ENCODE data around the gene FNIP2. TPM values are rescaled to one million over a fixed set of nuclear protein-coding genes. Genes with fewer than 3 reads are reported as not detected.

Gene FNIP2
- total and polyA plus RNA-seq, 9 of the 15 experiments (the other 6 are each of a cell fraction or from before 2014, with no cell fraction given), result 1.7 to 15.5 (median 8.3) TPM

DNA sequence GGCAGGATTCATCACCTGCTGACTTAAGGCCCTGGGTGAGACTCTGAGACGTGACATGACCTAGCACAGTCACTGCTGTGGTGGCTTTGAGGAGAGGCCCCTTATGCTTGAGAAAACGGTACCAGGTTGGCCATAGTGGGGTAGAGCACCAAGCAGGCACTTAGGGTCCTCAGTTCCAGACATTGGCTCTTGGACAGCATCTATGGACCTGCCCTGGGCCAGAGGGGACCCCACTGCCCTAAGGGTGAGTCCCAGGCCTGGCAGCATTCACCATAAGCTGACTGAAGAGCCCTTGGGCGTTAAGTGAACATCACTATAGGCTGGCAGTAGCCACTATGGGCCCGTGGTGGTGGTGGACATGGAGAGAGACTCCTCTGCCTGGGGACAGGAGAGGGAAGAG lies 78.7 kb downstream of the FNIP2 start:
- in situ Hi-C loops (cut with MboI) (loop anchor here (5.0 kb wide), 1 partner anchor 120 kb away; no protein-coding TSS in a partner anchor), intact Hi-C loops (cut with micrococcal nuclease) (no loop called here)
- no peak for ATAC-seq
- DNase-seq (ENCODE audit: extremely low read depth in 1 of 4, low spot score in 3 of 4), result no peak
- Histone ChIP-seq H3K27me3 (ENCODE audit: control insufficient read depth in 2 of 2, insufficient read depth in 2 of 2, low read length in 2 of 2) (no peaks in the 10 kb centered on the region), H3K27ac (ENCODE audit: extremely low read depth, low read depth, low read length) (no peak overlapping the region), H3K9me1 (ENCODE audit: control insufficient read depth, insufficient read depth, low read length) (no peaks in the 10 kb centered on the region), H3K36me3 (ENCODE audit: control insufficient read depth, insufficient read depth, low read length) (0 out of 3 replicates have a peak, but pooled peaks cover 3% of the 10 kb centered on the region), H4K20me1 (replicated peaks; ENCODE audit: control insufficient read depth, insufficient read depth, low read length) (no peaks in the 10 kb centered on the region), H3K4me2 (ENCODE audit: insufficient read depth, low read length) (no peak overlapping the region), H3K9ac (ENCODE audit: insufficient read depth in 1 of 2, low read depth in 2 of 2, low read length in 2 of 2) (no peak overlapping the region), H3K4me3 (no peak overlapping the region), H2AFZ (ENCODE audit: low read depth, low read length) (no peak overlapping the region), H3K79me2 (ENCODE audit: control insufficient read depth, insufficient read depth, low read length) (no peaks in the 10 kb centered on the region), H3K9me3 (replicated peaks; ENCODE audit: control insufficient read depth, insufficient read depth, low read depth, low read length) (no peaks in the 10 kb centered on the region), H3K4me1 (replicated peaks in 1 of 2; ENCODE audit: control insufficient read depth in 2 of 2, insufficient read depth in 2 of 2, low read length in 2 of 2) (no peaks in the 10 kb centered on the region; a peak in 1 of 5 replicates)
- CTCF ChIA-PET (ENCODE audit: low intra/inter-chr PET ratio), result no interaction called here
- no peak for FAIRE-seq
- POLR2A ChIA-PET, result no interaction called here
- 73% methylated on average over 4 of the region's 4 CpGs for WGBS (ENCODE audit: insufficient coverage, low coverage, missing lambda C conversion rate)
- no TSS peak for BruUV-seq (replicated peaks)
- TF ChIP-seq, protein P1, sequence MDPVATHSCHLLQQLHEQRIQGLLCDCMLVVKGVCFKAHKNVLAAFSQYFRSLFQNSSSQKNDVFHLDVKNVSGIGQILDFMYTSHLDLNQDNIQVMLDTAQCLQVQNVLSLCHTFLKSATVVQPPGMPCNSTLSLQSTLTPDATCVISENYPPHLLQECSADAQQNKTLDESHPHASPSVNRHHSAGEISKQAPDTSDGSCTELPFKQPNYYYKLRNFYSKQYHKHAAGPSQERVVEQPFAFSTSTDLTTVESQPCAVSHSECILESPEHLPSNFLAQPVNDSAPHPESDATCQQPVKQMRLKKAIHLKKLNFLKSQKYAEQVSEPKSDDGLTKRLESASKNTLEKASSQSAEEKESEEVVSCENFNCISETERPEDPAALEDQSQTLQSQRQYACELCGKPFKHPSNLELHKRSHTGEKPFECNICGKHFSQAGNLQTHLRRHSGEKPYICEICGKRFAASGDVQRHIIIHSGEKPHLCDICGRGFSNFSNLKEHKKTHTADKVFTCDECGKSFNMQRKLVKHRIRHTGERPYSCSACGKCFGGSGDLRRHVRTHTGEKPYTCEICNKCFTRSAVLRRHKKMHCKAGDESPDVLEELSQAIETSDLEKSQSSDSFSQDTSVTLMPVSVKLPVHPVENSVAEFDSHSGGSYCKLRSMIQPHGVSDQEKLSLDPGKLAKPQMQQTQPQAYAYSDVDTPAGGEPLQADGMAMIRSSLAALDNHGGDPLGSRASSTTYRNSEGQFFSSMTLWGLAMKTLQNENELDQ (CRISPR knock-in tag; IDR thresholded peaks at IDR 0.05; ENCODE audit: borderline replicate concordance), result no peak
- TF ChIP-seq MYBL2 (IDR thresholded peaks at IDR 0.05; ENCODE audit: low read depth) (no peak), MYBL2 (CRISPR knock-in tag; IDR thresholded peaks at IDR 0.05; ENCODE audit: borderline replicate concordance) (no peak), ZFPM2 (CRISPR knock-in tag; IDR thresholded peaks at IDR 0.05) (no peak), RBFOX2 (IDR thresholded peaks at IDR 0.05; ENCODE audit: low read depth, low read length) (no peak), CXXC5 (CRISPR knock-in tag; IDR thresholded peaks at IDR 0.05) (no peak), ZNF695 (CRISPR knock-in tag; IDR thresholded peaks at IDR 0.05) (no peak), KLF13 (tag; IDR thresholded peaks at IDR 0.05; ENCODE audit: borderline replicate concordance, low read depth) (no peak), TFE3 (CRISPR knock-in tag; IDR thresholded peaks at IDR 0.05) (no peak), JUND (IDR thresholded peaks at IDR 0.05; ENCODE audit: borderline replicate concordance, low read depth, low read length) (no peak), JUND (tag; IDR thresholded peaks at IDR 0.05; ENCODE audit: borderline replicate concordance, low read depth, low read length) (no peak), ZMIZ1 (IDR thresholded peaks at IDR 0.05; ENCODE audit: low read depth in 2 of 2, low read length in 2 of 2) (no peak), PHB2 (IDR thresholded peaks at IDR 0.05; ENCODE audit: low read depth) (no peak), FOXK1 (CRISPR knock-in tag; IDR thresholded peaks at IDR 0.05; ENCODE audit: borderline replicate concordance) (no peak)
- TF ChIP-seq, protein P2, sequence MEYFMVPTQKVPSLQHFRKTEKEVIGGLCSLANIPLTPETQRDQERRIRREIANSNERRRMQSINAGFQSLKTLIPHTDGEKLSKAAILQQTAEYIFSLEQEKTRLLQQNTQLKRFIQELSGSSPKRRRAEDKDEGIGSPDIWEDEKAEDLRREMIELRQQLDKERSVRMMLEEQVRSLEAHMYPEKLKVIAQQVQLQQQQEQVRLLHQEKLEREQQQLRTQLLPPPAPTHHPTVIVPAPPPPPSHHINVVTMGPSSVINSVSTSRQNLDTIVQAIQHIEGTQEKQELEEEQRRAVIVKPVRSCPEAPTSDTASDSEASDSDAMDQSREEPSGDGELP (CRISPR knock-in tag; IDR thresholded peaks at IDR 0.05; ENCODE audit: borderline replicate concordance), result no peak

All from K562 (cell line).